Uterus (tissue), 2 donors: ENCODE data around the gene APP.

Experiments
- POLR2A ChIP-seq, 2 donors: fragments of 450-650 bp; IDR thresholded peaks; one replicate each; pipeline ENCODE4 v1.6.1; 2016; ENCODE audit warnings: antibody characterized with exemption in 2 of 2, mild to moderate bottlenecking in 1 of 2, moderate library complexity in 1 of 2
- TF ChIP-seq, protein P1 (sequence below), 4 experiments: fragments of 200-600 bp in 2 of 4; fragments of 450-650 bp in 2 of 4; sonication (generic) in 2 of 4; IDR thresholded peaks; one replicate each; pipeline ENCODE4 v1.5.1; 2016 to 2019; ENCODE audit warnings: antibody characterized with exemption in 4 of 4, mild to moderate bottlenecking in 2 of 4, moderate library complexity in 1 of 4

GRCh38 chr21:25936776-25937175 lies 233.8 kb downstream of the APP start:
- TF ChIP-seq, protein P1, sequence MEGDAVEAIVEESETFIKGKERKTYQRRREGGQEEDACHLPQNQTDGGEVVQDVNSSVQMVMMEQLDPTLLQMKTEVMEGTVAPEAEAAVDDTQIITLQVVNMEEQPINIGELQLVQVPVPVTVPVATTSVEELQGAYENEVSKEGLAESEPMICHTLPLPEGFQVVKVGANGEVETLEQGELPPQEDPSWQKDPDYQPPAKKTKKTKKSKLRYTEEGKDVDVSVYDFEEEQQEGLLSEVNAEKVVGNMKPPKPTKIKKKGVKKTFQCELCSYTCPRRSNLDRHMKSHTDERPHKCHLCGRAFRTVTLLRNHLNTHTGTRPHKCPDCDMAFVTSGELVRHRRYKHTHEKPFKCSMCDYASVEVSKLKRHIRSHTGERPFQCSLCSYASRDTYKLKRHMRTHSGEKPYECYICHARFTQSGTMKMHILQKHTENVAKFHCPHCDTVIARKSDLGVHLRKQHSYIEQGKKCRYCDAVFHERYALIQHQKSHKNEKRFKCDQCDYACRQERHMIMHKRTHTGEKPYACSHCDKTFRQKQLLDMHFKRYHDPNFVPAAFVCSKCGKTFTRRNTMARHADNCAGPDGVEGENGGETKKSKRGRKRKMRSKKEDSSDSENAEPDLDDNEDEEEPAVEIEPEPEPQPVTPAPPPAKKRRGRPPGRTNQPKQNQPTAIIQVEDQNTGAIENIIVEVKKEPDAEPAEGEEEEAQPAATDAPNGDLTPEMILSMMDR (IDR thresholded peaks at IDR 0.05): no peak
- no peak for TF ChIP-seq POLR2A (IDR thresholded peaks at IDR 0.05)
